Smooth muscle cell (in vitro differentiated cells): ENCODE results near the gene PRPF31. TPM values are rescaled to one million over a fixed set of nuclear protein-coding genes. Genes with fewer than 3 reads are reported as not detected.
A peak's percentile ranks its signal among the peaks of the same experiment; 100 is the strongest.

Source experiments
- DNase-seq: peaks from one replicate; lab custom pipeline; 2025; ENCODE audit not compliant: unreplicated experiment; lab: John Stamatoyannopoulos, UW
- H2AFZ ChIP-seq: fragments of 200-600 bp; sonication (generic); 2 replicates; pipeline ENCODE4 v1.6.0; 2016; ENCODE audit warnings: antibody characterized with exemption, low read depth, mild to moderate bottlenecking
- H3F3A ChIP-seq: fragments of 200-600 bp; sonication (generic); 2 replicates; pipeline ENCODE4 v1.6.0; 2017; ENCODE audit warnings: antibody characterized with exemption, low read depth
- H3K27ac ChIP-seq: fragments of 200-600 bp; sonication (generic); 2 replicates; pipeline ENCODE4 v1.5.1; 2016; ENCODE audit warnings: low read depth, mild to moderate bottlenecking
- H3K27me3 ChIP-seq: fragments of 200-600 bp; sonication (generic); 2 replicates; pipeline ENCODE4 v1.6.1; 2016; ENCODE audit warnings: low read depth, mild to moderate bottlenecking
- H3K36me3 ChIP-seq: fragments of 200-600 bp; sonication (generic); 2 replicates; pipeline ENCODE4 v1.5.1; 2016; ENCODE audit warnings: low read depth
- H3K4me1 ChIP-seq: fragments of 200-600 bp; sonication (generic); 2 replicates; pipeline ENCODE4 v1.5.1; 2016; ENCODE audit warnings: low read depth
- H3K4me2 ChIP-seq: fragments of 200-600 bp; sonication (generic); 2 replicates; pipeline ENCODE4 v1.6.0; 2016; ENCODE audit warnings: mild to moderate bottlenecking
- H3K4me3 ChIP-seq: fragments of 200-600 bp; sonication (generic); 2 replicates; pipeline ENCODE4 v1.5.1; 2016; ENCODE audit warnings: mild to moderate bottlenecking
- H3K79me2 ChIP-seq: fragments of 200-600 bp; sonication (generic); 2 replicates; pipeline ENCODE4 v1.6.0; 2016; ENCODE audit warnings: low read depth, mild to moderate bottlenecking
- H3K9ac ChIP-seq: fragments of 200-600 bp; sonication (generic); 2 replicates; pipeline ENCODE4 v1.6.0; 2016; ENCODE audit warnings: low read depth
- H3K9me3 ChIP-seq: fragments of 200-600 bp; sonication (generic); replicated peaks from 2 replicates; pipeline ENCODE4 v1.5.1; 2016; ENCODE audit warnings: low read depth
- H4K20me1 ChIP-seq: fragments of 200-600 bp; sonication (generic); 2 replicates; pipeline ENCODE4 v1.6.0; 2016; ENCODE audit warnings: low read depth
- WGBS: methylation state at CpG from one replicate; pipeline ENCODE4 v1.1.7; 2016; ENCODE audit warnings: low lambda C conversion rate; 5-methylcytosine and 5-hydroxymethylcytosine counted together
- polyA plus RNA-seq: library from polyadenylated mRNA; unstranded; fragments of >200 nt; fragmentation: Nextera tagmentation; extraction: Ambion mirVana; gene quantifications from 2 replicates; pipeline ENCODE4 v1.2.1, GENCODE V29; 2016
- total RNA-seq: library from RNA; depleted of rRNA; stranded (reverse); fragments of >200 nt; gene quantifications from 2 replicates; pipeline ENCODE4 v1.2.3, GENCODE V29; 2014
- TF ChIP-seq, protein P1 (sequence below): fragments of 200-600 bp; sonication (generic); IDR thresholded peaks from 2 replicates; pipeline ENCODE4 v1.5.1; 2017; ENCODE audit warnings: borderline replicate concordance, mild to moderate bottlenecking, antibody characterized with exemption; ENCODE audit not compliant: insufficient read depth, poor library complexity, severe bottlenecking

PRPF31 gene
- total and polyA plus RNA-seq, 2 experiments from 2014 or later: 42.8 to 81.2 TPM

DNA sequence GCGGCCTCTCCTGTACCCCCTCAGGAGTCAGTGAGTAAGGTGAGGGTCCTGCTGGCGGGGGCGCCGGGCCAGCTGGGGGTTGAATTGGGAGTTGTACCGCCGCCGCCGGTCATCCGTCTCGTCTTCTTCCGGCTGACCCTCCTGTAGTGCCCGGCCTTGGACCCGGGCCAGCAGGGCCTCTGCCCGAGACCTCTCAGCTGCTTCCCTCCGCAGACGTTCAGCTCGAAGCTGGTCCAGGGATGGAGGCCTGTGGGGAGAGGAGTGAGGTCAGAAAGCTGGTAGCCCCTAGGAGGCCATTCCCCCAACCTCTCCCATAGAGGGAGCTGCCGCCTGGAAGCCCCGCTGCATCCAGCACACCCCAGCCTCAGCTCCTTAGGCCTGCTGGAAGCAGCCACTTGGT is 40.1 kb downstream of the PRPF31 start:
- Histone ChIP-seq H2AFZ (no peak overlapping the region), H3K4me3 (no peak overlapping the region), H3K27me3 (no peaks in the 10 kb centered on the region), H3K27ac (no peak overlapping the region), H3F3A (peaks cover 29% of the 10 kb centered on the region), H4K20me1 (peaks cover 9% of the 10 kb centered on the region), H3K36me3 (no peaks in the 10 kb centered on the region), H3K4me1 (peaks cover 10% of the 10 kb centered on the region), H3K4me2 (no peak overlapping the region), H3K79me2 (peaks cover 6% of the 10 kb centered on the region), H3K9me3 (no peaks in the 10 kb centered on the region), H3K9ac (no peak overlapping the region)
- no peak for DNase-seq
- TF ChIP-seq, protein P1, sequence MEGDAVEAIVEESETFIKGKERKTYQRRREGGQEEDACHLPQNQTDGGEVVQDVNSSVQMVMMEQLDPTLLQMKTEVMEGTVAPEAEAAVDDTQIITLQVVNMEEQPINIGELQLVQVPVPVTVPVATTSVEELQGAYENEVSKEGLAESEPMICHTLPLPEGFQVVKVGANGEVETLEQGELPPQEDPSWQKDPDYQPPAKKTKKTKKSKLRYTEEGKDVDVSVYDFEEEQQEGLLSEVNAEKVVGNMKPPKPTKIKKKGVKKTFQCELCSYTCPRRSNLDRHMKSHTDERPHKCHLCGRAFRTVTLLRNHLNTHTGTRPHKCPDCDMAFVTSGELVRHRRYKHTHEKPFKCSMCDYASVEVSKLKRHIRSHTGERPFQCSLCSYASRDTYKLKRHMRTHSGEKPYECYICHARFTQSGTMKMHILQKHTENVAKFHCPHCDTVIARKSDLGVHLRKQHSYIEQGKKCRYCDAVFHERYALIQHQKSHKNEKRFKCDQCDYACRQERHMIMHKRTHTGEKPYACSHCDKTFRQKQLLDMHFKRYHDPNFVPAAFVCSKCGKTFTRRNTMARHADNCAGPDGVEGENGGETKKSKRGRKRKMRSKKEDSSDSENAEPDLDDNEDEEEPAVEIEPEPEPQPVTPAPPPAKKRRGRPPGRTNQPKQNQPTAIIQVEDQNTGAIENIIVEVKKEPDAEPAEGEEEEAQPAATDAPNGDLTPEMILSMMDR: no peak
- WGBS: 99% methylated on average over 19 of the region's 19 CpGs

DNA sequence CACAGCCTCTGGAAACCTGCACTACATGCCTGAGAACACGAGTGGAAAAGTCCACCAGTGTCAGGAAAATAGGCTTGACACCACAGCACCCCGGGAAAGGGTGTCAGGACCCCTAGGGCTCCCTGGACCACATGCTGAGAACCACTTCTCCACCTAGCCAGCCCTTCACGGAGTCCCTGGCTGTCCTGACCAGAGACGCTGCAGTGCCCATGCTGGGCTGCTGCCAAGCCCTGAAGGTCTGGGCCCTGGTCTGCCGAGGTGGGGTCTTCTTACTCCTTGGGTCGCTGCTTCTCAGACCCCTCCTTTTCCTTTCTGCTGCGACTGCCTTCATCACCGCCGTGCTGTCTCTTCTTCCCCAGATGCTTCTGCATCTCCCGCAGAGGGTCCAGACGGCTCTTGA is 40.9 kb downstream of the PRPF31 start:
- H2AFZ ChIP-seq: no peak overlapping the region
- no peak overlapping the region for H3K9ac ChIP-seq
- H3K4me3 ChIP-seq: no peak overlapping the region
- peaks cover 6% of the 10 kb centered on the region for H3K79me2 ChIP-seq
- WGBS: 96% methylated on average over 11 of the region's 11 CpGs
- H4K20me1 ChIP-seq: peaks cover 9% of the 10 kb centered on the region
- no peaks in the 10 kb centered on the region for H3K9me3 ChIP-seq
- H3K27me3 ChIP-seq: no peaks in the 10 kb centered on the region
- peaks cover 11% of the 10 kb centered on the region for H3K4me1 ChIP-seq
- no peak overlapping the region for H3K27ac ChIP-seq
- TF ChIP-seq, protein P1: no peak
- no peak overlapping the region for H3K4me2 ChIP-seq
- no peaks in the 10 kb centered on the region for H3K36me3 ChIP-seq
- DNase-seq: no peak
- H3F3A ChIP-seq: peaks cover 29% of the 10 kb centered on the region

DNA sequence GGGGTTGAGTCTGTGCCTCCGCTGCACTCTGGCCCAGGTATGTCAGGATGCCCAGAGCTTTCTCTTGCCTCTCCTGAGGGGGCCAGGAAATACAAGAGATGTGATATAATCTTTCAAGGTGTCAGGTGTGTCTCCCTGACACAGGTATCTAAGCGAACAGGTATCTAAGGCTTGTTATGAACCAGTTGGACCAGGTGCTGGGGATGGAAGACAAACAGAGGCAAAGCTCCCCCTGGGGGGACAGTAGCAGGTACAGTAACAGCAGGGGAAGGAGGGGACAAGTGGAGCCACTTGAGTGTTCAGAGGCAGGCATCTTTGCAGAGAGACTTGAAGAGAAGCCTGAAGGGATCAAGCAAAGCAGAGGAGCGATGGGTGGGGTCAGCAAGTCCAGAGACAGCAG is 41.4 kb downstream of the PRPF31 start:
- TF ChIP-seq, protein P1: no peak
- 85% methylated on average over 3 of the region's 3 CpGs for WGBS
- peaks cover 9% of the 10 kb centered on the region for H4K20me1 ChIP-seq
- no peak overlapping the region for H3K9ac ChIP-seq
- H3K4me3 ChIP-seq: no peak overlapping the region
- peaks cover 6% of the 10 kb centered on the region for H3K79me2 ChIP-seq
- H3K27me3 ChIP-seq: no peaks in the 10 kb centered on the region
- H3K27ac ChIP-seq: no peak overlapping the region
- H3K4me1 ChIP-seq: peaks cover 11% of the 10 kb centered on the region
- H3F3A ChIP-seq: peaks cover 29% of the 10 kb centered on the region
- H3K9me3 ChIP-seq: no peaks in the 10 kb centered on the region
- H3K36me3 ChIP-seq: no peaks in the 10 kb centered on the region
- no peak overlapping the region for H2AFZ ChIP-seq
- no peak overlapping the region for H3K4me2 ChIP-seq
- no peak for DNase-seq

DNA sequence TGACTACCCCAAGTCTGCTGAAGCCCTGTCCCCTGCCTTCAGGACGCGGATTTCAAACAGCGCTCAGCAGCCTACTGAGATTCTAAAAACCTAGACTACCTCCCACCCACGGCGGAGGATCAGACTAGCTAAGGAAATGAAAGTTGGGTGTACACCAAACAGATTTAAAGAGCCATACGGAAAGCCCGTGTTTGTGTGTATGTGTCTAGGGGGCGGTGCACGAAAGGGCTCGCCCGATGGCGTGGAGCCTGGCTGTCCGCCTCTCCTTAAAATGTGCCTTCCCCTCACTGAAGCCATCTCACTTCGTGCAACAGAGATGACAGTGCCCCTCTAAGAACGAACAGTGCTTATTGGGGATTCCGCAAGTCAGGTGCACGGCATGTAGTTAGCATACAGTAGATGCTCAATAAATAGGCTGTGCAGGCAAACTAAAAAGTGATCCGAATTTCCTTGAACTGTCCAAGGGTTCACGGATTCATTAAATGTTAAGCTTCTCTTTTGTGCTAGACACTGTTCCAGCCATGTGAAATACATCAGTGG is 43.3 kb downstream of the PRPF31 start:
- WGBS: 31% methylated on average over 19 of the region's 19 CpGs
- DNase-seq: no peak
- peak overlapping the region; percentile 67 for H3K4me3 ChIP-seq
- no peaks in the 10 kb centered on the region for H3K9me3 ChIP-seq
- no peaks in the 10 kb centered on the region for H3K36me3 ChIP-seq
- peaks cover 6% of the 10 kb centered on the region for H3K79me2 ChIP-seq
- H3K27ac ChIP-seq: peak overlapping the region; percentile 85
- H3K27me3 ChIP-seq: no peaks in the 10 kb centered on the region
- TF ChIP-seq, protein P1: no peak
- peaks cover 26% of the 10 kb centered on the region for H3F3A ChIP-seq
- H2AFZ ChIP-seq: no peak overlapping the region
- H3K4me1 ChIP-seq: peaks cover 11% of the 10 kb centered on the region
- peak overlapping the region; percentile 77 for H3K9ac ChIP-seq
- peak overlapping the region; percentile 86 for H3K4me2 ChIP-seq
- peaks cover 4% of the 10 kb centered on the region for H4K20me1 ChIP-seq
